Left renal cortex interstitium (tissue), 4 donors: ENCODE data around the gene ZNF48. TPM values are rescaled to one million over a fixed set of nuclear protein-coding genes. Genes with fewer than 3 reads are reported as not detected.

ENCODE experiments used
- DNase-seq, 4 donors: peaks; one replicate each; pipeline ENCODE4 v3.0.0-alpha.2; 2013; ENCODE audit warnings: low read depth in 4 of 4, low spot score in 2 of 4, missing footprints in 1 of 4
- polyA plus RNA-seq, 4 donors: library from polyadenylated mRNA; unstranded; fragments of 120-200 nt; gene quantifications; one replicate each; pipeline ENCODE4 v1.2.1, GENCODE V29; 2013; ENCODE audit not compliant: insufficient read length in 4 of 4

Gene ZNF48
- polyA plus RNA-seq, 4 donors: 11.7 to 17.5 (median 13.7) TPM

DNA sequence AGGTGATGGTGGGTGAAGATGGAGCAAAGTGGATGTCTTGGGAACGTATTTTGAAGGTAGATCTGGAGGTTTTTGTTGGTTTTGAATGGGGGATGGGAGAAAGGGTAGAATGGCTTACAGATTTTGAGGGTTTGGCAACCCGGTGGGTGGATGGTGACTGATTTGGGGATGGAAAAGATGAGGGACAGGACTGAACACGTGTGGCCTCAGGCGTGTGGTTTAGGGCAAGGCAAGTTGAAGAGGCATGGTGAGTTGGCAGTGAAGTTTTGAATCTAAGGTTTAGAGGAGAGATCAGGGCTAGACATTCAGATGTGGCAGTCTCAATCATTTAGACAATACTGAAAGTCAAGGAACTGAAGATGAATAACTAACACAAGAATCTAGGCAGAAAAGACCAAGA, 39.6 kb downstream of the ZNF48 start:
- DNase-seq: no peak

- no peak for DNase-seq
Observed at GRCh38 chr16:30437511-30438046, 42.4 kb downstream of the ZNF48 start.

- DNase-seq: no peak
Observed at GRCh38 chr16:30438835-30439234, 43.6 kb downstream of the ZNF48 start.

DNA sequence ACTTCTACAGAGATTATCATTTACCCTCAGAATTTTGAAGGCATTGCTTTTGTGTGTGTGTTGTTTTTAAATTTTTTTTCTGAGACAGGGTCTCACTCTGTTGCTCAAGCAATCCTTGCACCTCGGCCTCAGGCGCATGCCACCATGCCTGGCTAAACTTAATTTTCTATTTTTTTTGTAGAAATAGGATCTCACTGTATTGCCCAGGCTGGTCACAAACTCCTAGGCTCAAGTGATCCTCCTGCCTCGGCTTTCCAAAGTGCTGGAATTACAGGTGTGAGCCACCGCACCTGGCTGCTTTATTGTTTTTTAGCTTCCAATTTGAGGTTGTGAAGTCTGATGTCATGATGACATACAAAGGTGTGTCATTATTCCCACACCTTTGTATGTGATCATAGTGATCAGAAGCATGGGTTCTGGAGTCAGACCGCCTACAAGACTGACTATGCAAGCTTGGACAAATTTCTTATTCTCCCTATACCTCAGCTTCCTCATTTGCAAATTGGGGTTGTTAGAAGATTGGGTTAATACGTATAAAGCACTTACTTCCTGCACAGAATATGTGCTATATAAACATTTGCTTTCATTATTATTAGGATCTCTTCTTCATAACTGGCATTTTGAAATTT, 44.6 kb downstream of the ZNF48 start:
- no peak for DNase-seq

- no peak for DNase-seq
Observed at GRCh38 chr16:30443631-30444030, 48.4 kb downstream of the ZNF48 start.

DNA sequence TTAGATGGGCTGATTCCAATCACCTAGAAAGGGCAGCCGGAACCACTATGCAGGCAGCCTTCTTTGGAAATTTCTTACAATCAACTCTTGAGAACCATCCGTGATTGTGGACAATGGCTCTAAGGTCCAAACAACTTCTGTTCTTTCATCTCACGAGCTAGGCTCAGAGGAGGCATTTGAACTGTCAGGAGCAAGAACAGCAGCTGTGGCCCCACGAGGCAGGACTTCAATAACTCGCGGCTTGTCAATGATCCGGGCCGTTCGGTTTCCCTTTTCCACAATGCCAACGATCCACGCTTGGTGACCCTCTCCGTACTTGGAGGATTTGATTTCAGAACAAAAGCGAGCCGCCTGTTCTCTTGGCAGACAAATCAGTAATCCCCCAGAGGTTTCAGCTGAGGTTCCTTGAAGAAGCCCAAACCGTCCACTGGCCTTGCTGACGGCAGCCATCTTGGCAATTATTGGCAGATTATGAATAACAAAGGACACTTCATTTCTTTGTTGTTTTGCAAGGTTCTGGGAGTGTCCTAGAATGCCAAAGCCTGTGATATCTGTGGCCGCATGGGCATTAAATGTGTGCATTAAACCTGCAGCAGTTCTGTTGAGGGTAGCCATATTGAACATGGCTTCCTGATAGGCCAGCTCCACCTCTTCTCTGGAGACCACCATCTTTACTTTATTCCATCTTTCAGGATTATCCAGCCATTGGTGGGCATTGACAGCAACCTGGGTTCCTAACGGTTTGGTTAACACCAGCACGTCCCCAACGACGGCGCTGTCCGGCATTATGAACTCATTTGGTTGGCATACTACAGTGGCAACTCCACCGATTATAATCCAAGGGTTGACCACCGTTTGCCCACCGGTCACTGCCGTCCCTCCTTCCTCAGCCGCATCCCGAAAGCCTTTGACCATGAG, 49.3 kb downstream of the ZNF48 start:
- no peak for DNase-seq

- no peak for DNase-seq
Observed at GRCh38 chr16:30445149-30445407, 49.9 kb downstream of the ZNF48 start.

DNA sequence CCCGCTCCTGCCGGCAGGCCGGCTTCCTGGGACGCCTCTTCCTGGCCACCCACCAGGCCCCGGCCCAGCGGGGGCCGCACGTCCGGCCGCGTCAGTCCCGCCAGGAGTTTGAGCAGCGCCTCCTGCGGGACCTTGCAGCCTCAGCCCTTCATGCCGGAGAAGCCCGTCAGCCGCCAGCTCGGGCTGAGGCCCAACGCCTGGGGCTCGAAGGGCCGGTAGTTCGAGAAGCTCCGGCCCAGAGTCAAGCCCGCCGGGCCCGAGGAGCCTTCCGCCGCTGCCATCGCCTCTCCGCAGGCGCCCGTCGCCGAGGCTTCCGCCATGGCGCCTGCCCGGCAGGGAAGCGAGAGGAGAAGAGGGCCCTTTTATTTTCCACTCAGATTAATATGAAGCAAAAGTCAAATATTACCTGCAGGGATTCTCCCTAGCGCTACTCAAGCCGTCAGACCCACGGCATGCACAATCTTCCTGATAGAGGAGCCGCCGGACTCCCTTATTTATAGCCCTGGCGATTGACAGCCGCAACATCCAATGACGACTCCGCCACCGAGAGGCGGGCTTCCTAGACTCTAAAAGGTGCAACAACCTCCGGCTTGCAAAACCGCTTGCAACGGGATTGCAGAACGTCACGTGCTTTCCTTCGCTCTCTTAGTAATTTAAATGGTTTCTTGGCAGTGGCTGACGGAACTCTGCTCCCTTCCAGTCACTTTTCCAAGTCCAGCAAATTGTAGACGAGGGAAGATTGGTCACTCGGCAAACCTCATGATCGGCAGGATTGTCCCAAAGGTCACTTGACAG, 50.4 kb downstream of the ZNF48 start, which contains the start of gene SEPHS2:
Gene SEPHS2, minus strand, starts transcription at position 467 of the 795 bp plus-strand sequence. Its CDS starts 147 bp downstream, at position 320.
- peak; percentile 91 to 97 (median 94) for DNase-seq

GRCh38 chr16:30446203-30446595, 51.0 kb downstream of the ZNF48 start:
- no peak for DNase-seq

DNA sequence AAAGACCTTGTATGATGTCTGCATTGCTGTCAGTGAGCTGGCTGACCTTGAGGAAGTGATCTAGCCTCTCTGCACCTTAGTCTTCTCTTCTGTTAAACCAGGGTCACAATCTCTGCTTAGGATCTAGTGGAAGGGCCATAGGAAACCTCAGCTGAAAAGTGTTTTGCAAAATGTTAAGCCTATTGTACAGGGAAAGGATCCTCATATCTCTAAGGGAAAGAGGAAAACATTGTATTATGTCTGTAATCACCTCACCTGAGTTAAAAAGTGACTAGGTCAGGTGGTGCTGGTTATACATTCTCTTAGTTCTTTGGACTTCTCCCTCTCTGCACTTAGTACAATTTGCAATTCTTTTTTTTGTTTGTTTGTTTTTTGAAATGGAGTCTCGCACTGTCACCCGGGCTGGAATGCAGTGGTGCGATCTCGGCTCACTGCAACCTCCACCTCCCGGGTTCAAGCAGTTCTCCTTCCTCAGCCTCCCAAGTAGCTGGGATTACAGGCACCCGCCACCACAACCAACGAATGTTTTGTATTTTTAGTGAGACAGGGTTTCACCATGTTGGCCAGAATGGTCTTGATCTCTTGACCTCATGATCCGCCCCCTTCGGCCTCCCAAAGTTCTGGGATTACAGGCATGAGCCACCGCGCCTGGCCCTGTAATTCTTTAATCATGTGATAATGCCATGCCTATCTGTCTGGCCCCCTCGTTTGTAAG, 52.4 kb downstream of the ZNF48 start:
- DNase-seq: peak in 1 of 4 donors; percentile 34

DNA sequence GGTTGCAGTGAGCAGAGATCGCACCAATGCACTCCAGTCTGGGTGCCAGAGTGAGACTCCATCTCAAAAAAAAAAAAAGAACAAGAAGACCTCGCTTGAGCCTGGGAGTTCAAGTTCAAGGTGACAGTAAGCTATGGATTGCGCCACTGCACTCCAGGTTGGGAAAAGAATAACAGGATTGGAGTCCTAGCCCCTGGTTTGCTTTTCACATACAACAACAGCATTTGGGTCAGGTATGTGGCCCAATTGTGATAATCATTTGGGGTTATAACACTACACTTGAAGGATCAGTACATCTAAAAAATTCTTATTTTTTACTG, 53.9 kb downstream of the ZNF48 start:
- no peak for DNase-seq

Other genes with a start within 250 kb of the ZNF48 start
- 10 to 100 TPM in 2 of 4 donors, 1 to 10 TPM in 2; 7.6 to 15.3 (median 11.2) TPM for gene CORO1A, start 211.8 kb upstream of the ZNF48 start, polyA plus RNA-seq
- 10 to 100 TPM; 25.8 to 48.3 (median 30.7) TPM for gene BOLA2B, start 201.8 kb upstream of the ZNF48 start, polyA plus RNA-seq
- gene SLX1A, start 201.5 kb upstream of the ZNF48 start, polyA plus RNA-seq: 10 to 100 TPM; 16.4 to 38.3 (median 30.9) TPM
- gene SULT1A3, start 196.2 kb upstream of the ZNF48 start, polyA plus RNA-seq: 10 to 100 TPM in 3 of 4 donors, 1 to 10 TPM in 1; 2.9 to 16.8 (median 14.2) TPM
- 10 to 100 TPM in 2 of 4 donors, 1 to 10 TPM in 2; 2.1 to 29.1 (median 10.9) TPM for gene NPIPB13, start 146.9 kb upstream of the ZNF48 start, polyA plus RNA-seq
- gene CD2BP2, start 40.1 kb upstream of the ZNF48 start, polyA plus RNA-seq: 10 to 100 TPM; 55.4 to 65.2 (median 61.0) TPM
- 10 to 100 TPM; 28.5 to 46.7 (median 39.8) TPM for gene TBC1D10B, start 24.9 kb upstream of the ZNF48 start, polyA plus RNA-seq
- 1 to 10 TPM in 1 of 4 donors, under 1 TPM in 3; 0.51 to 1.6 (median 0.62) TPM for gene MYL11, start 20.6 kb upstream of the ZNF48 start, polyA plus RNA-seq
- 1 to 10 TPM; 1.5 to 3.6 (median 2.8) TPM for gene SEPTIN1, start 12.9 kb upstream of the ZNF48 start, polyA plus RNA-seq
- gene ZNF771, start 12.2 kb downstream of the ZNF48 start, polyA plus RNA-seq: 10 to 100 TPM in 1 of 4 donors, 1 to 10 TPM in 3; 5.5 to 12.5 (median 6.9) TPM
- gene DCTPP1, start 34.6 kb downstream of the ZNF48 start, polyA plus RNA-seq: 10 to 100 TPM; 44.1 to 64.1 (median 48.8) TPM
- 100 to 1,000 TPM in 1 of 4 donors, 10 to 100 TPM in 3; 84.0 to 104 (median 94.8) TPM for gene SEPHS2, start 50.5 kb downstream of the ZNF48 start, polyA plus RNA-seq
- 1 to 10 TPM; 1.0 to 3.5 (median 1.7) TPM for gene ITGAL, start 77.3 kb downstream of the ZNF48 start, polyA plus RNA-seq
- gene ZNF768, start 131.1 kb downstream of the ZNF48 start, polyA plus RNA-seq: 10 to 100 TPM; 47.3 to 73.7 (median 63.8) TPM
- 10 to 100 TPM in 3 of 4 donors, 1 to 10 TPM in 1; 9.1 to 12.3 (median 11.3) TPM for gene ZNF747, start 139.4 kb downstream of the ZNF48 start, polyA plus RNA-seq
- gene ZNF764, start 163.0 kb downstream of the ZNF48 start, polyA plus RNA-seq: 10 to 100 TPM in 3 of 4 donors, 1 to 10 TPM in 1; 9.4 to 18.6 (median 15.0) TPM
- gene ZNF688, start 176.3 kb downstream of the ZNF48 start, polyA plus RNA-seq: 10 to 100 TPM; 11.3 to 18.5 (median 15.8) TPM
- 10 to 100 TPM; 17.5 to 36.5 (median 27.8) TPM for gene ZNF785, start 190.3 kb downstream of the ZNF48 start, polyA plus RNA-seq
- gene ZNF689, start 215.0 kb downstream of the ZNF48 start, polyA plus RNA-seq: 10 to 100 TPM; 12.8 to 16.0 (median 14.4) TPM